NCI-H748 (cell line): Measurements from ENCODE around the gene ZNF620.
A peak's percentile ranks its signal among the peaks of the same experiment; 100 is the strongest.
"Not testable (repeated sequence)": the region's sequence is repeated elsewhere in the genome, so short reads cannot be mapped to it uniquely, and the experiment has no call there.

Experiments
- DNase-seq: peaks from one replicate; lab custom pipeline; 2025; ENCODE audit not compliant: unreplicated experiment; lab: John Stamatoyannopoulos, UW

Gene ZNF620

GRCh38 chr3:40505599-40506462 lies at the start of gene ZNF620:
Gene ZNF620, plus strand, starts transcription at chr3:40506039. Its CDS starts 314 bp downstream, at chr3:40506353.
- peak; percentile 92 for DNase-seq

DNA sequence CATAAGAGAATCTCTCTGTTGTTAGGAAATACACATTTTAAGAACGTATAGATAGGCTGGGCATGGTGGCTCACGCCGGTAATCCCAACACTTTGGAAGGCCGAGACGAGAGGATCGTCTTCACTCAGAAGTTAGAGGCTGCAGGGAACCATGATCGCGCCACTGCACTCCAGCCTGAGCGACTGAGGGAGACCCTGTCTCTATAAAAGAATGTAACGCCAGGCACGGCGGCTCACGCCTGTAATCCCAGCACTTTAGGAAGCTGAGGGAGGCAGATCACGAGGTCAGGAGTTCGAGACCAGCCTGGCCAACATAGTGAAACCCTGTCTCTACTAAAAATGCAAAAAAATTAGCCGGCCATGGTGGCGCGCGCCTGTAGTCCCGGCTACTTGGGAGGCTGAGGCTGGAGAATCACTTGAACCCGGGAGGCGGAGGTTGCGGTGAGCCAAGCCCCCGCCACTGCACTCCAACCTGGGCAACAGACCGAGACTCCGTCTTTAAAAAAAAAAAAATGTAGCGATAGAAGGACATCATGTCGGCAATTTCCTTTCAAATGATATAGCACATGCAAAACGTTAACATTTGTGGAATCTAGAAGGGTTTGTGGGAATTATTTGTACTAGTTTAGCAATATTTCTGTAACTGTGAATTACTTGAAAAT lies 49.4 kb upstream of the ZNF620 start:
- DNase-seq = no peak

DNA sequence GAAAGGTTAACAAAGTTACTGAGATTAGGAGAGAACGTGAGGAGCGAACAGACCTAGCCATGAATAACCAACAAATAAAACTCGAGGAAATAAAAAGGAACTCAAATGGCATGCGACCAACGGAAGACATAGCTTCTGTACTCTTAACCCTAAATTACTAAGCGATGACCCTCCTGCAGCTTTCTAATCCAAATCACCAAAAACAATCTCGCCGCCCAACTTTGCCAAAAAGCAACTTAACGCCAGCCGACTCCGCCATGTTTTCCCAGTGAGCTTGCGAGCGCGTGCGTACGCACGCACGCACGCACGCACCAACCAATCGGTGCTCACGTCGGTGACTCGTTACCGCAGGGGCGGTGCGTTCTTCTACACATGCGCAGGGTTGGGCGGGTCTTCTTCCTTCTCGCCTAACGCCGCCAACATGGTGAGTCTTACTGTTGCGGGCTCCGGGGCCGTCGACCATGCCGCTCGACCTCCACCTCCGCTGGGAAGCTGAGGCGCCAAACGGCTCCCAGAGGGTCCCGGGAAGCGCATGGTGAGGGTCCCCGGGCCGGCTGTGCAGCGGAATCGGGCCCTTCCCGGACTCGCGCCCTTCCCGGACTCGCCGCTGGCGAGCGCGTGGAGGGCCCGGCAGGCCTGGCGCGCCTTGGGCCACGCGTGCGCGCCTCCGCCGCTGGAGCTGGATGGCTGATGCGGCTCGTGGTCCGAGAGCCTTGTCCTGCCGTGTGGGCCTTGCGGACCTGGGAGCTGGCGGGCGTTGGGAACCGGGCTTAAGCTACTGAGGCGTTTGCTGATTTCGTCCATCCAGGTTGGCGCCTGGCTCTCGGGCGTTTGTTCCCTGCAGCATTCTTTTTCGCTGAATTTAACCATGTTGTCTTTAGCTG lies 48.7 kb upstream of the ZNF620 start, which contains the start of gene RPL14:
RPL14 (plus strand) TSS at position 400 of the 884 bp plus-strand sequence; CDS start at position 533, 133 bp downstream.
- DNase-seq = peak; percentile 94

DNA sequence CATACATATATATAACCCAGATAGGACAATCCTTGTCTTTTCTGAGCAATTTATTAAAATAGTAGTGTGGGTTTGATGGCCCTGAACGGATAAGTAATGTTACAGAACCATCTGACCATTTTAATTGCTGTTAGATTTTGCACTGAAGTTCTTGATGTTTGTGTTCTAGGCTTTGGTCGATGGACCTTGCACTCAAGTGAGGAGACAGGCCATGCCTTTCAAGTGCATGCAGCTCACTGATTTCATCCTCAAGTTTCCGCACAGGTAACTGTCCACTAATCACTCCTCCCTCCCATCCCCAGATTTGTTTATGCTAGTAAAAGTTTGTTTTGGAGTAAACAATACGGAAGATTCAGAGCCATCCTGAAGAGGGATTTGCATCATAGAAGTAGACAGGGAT lies 47.4 kb upstream of the ZNF620 start:
- DNase-seq = no peak

GRCh38 chr3:40460481-40460880 lies 45.4 kb upstream of the ZNF620 start:
- not testable (repeated sequence) for DNase-seq

GRCh38 chr3:40461161-40461560 lies 44.7 kb upstream of the ZNF620 start:
- DNase-seq = no peak

DNA sequence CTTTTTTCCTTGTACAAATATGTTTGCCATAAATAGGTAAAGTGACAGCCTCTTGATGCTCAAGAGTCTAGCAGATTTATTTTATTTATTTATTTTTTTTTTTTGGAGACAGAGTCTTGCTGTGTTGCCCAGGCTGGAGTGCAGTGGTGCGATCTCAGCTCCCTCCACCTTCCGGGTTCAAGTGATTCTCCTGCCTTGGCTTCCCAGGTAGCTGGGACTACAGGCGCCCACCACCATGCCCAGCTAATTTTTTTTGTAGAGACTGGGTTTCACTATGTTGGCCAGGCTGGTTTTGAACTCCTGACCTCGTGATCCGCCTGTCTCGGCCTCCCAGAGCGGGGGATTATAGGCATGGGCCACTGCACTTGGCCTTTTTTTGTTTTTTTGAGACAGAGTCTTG lies 43.0 kb upstream of the ZNF620 start:
- not testable (repeated sequence) for DNase-seq

DNA sequence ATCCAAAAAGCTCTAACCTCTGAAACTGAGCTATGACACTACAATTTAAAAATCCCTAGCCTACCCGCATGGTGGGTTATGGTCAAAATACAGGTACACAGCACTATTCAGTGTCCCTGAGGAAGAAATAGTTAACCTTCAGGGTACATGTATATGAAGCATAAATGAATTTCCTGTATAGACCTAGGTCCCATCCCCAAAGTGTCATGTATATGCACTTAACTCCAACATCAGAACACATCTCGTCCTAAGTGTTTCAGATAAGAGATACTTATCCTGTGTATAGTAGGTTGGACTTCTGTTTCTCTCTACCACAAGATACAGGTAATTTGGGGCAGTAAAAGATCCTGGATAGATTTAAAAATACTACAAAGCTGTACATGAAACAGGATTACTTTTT lies 42.3 kb upstream of the ZNF620 start:
- no peak for DNase-seq

DNA sequence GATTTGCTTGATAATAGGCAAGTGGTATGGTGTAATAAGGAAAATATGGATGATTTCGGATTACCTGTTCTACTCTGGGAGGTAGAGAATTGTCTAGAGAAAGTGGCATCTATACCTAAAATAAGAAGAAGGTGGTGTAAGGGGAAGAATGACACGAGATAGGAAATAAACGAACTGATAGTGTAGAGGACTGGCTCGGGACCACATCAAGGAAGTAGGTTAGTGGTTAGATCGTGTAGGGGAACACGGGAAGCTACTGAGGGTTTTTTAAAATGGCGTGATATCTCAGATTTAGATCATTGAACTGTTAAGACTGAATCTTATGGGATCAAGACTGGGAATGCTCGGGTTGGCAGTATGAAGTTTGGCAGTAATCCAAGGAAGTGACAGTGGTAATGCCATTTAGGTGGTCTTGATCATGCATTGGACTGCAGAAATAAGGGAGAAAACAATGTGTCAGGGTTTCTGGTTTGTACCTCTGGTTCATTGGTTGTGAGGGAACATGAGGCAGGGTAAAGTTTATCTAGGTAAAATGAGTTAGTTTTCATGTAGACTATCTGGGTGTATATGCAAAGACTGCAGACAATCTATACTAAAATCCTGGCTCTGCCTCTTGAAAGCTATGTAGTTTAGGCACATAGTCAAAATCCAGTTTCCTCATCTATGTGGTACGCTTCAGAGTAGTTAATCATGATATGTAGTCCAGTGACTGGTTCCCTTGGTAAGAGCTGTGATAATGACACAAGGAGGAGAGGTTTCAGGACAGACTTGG lies 41.3 kb upstream of the ZNF620 start:
- DNase-seq = no peak

DNA sequence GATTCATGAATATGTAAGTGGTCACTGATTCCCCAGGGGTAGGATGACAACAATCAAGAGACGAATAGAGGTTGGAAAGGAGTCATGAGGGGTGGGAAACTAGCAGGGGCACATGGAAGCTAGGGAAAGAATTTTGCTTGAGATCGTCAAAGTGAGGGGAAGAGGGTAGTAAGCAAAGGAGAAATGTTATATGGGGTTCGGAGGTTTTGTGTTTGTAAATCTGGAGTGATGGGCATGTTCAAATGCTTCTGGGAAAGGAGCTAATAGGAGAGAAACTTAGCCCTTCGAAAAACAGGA lies 40.8 kb upstream of the ZNF620 start:
- DNase-seq = no peak

DNA sequence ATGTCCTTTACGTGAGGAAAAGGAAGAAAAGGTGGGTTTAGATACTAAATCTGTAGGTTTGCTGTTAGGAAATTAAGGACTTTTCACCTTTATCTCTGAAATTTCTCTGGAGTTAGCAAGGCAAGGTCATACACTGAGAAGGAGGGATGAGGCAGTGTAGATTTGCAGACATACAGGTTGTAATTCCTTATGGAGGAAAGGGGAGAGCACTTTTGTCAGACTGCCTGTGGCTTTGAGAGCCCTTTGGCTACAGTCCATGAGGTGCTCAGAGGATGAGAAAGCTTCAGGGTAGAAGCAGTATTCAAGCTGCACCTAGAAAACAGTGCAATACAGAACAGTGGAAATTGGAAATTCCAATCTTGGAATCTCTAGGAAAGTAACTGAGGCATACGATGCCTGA lies 40.4 kb upstream of the ZNF620 start:
- no peak for DNase-seq

DNA sequence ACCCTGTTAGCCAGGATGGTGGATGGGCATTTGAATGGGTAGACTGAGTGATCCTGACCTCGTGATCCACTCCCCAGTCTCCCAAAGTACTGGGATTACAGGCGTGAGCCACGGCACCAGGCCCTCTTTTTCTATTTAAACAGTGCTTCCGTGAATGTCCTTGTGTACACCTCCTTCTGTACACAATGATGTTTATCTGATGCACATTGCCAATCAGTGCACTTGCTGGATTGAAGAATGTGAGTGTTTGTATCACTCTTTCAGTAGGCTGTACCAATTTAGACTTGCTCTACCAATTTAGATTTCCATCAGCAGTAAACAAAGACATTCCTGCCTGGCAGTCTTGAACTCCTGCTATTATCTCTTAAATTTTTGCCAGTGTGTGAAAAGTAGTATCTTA lies 37.8 kb upstream of the ZNF620 start:
- DNase-seq = no peak

DNA sequence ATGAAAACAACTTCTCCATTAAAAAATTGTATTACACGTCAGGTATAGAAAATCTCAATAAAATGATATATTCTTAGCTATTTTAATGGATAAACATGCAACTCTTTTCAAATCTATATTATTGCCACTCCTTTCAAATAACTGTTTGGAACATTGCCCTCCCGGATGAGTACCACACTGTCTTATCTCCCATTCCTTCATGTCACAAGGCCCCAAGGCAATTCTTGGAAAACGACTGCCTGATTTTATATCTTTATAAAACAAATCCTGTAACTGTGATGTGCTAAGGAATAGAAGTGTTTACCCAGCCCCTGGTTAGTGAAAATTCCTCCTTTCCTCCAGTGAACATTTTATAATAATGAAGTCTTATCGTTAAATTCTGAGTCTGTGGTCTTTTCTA lies 35.1 kb upstream of the ZNF620 start:
- DNase-seq = no peak

DNA sequence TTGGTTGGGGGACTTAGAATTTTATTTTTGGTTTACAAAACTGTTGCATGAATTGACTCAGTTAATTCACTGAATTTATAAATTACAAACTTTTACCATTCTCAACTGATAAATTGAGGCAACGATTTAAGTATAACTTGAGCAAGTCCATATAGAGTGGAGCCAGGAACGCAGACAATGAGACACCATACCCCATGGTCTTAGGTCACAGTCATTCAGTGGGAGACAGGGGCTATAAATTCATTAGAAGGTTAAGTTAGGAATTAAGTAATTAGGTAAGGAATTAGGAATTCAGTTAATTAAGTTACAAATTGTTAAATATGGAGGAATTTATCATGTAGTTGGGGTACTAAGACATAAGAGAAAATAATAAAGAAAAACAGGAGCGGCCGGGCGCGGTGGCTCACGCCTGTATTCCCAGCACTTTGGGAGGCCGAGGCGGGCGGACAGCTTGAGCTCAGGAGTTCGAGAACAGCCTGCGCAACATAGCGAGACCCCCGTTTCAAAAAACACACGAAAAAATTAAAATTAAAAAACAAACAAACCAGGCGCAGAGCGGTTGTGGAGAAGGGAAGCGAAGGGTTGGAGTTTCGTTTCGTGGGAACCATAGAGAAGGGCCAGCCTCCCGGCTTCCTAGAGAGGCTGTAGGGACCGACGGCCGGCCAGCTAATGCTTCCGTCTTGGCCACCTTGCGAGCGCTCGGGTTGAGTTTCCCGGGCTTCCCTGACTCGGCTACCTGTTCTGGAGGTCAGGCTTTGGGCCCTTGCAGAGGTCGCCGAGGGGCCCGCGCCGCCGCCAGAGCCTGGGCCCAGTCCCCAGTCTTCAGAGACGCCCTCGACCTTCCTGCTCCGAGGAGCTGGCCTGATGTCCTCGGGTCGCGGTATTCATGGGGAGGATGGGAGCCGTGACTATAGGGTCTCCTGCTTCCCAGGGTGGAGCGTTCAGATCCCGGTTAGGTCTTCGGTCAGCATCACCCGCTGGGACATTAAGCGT lies 29.1 kb upstream of the ZNF620 start, which contains the start of gene ZNF619:
ZNF619 (plus strand) TSS at position 645 of the 993 bp plus-strand sequence. CDS start 858 bp downstream, outside the sequence.
- peak; percentile 71 for DNase-seq

DNA sequence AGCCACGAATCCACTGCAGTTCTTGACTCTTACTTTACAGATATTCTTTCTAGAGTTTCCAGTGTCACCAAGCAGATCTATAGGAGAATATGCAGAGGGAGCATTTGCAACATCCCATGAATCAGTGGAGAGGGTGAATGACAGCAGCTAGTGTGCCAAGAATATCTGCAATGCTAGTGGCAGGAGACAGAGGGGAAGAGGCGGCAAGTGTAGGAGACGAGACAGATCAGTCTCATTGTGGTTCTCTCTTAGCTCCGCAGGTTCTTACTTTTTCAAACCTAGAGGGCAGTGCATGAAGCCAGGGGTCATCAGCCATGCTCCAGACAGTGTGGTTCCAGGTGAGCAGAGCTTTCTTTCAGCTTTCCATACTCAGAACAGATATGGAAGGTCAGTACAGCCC lies 28.2 kb upstream of the ZNF620 start:
- DNase-seq = no peak

- DNase-seq = no peak
Observed at GRCh38 chr3:40487172-40487571, 18.7 kb upstream of the ZNF620 start.

DNA sequence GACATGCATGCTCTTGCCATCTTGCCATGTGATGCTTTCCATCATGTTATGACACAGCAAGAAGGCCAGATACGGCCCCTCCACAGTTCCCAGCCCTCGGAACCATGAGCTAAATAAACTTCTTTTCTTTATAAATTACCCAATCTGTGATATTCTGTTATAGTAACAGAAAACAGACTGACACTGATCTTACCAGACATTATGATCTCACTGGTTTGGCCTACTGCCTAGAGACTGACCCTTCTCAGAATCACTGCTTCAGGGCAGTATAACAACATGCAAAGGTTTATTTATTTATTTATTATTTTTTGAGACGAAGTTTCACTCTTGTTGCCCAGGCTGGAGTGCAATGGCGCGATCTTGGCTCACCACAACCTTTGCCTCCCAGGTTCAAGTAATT lies 14.9 kb upstream of the ZNF620 start:
- no peak for DNase-seq

DNA sequence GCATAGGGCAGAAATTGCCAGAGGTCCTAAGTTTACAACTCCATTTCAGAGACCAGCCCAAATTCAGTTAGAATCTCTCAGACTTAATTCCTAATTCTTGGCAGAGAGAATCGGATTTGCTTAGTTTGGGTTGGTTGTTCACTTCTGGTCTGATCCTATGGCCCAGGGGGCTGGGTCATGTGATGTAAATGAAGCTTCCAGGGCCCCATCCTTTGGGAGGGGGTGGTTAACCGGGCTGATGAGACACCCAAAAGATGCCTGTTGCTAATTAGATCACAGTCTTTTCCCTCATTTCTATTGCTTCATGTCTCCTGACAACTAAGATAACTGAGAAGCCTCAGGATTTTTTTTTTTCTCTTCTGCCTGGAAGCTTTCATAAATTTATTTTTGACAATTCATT lies 11.1 kb upstream of the ZNF620 start:
- DNase-seq = no peak

DNA sequence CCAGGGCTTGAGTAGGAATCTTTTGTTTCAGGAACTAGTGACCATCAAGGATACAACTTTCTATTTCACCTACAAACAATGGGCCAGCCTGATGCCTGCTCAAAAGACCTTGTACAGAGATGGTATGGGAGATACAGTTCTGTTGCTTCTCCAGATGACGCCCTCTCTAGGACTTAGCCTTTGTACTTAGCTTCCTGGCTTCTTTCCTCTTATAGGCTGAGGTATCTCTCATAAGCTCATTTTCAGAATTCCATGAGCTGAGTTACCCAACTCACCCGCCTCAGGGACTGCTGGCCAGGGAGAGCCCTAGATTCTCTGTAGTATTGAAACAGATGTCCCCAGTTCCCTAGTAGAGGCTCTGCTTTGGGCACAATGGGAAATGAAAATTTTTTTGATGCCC lies 8.6 kb upstream of the ZNF620 start:
- DNase-seq = no peak
